Heart left ventricle (tissue), 16 donors: Measurements from ENCODE around the gene XPC. TPM values are rescaled to one million over a fixed set of nuclear protein-coding genes. Genes with fewer than 3 reads are reported as not detected.

Experiments used
- ATAC-seq, 4 donors: fragments of 200-7000 bp; cut with Tn5 transposase; one replicate each; pipeline ENCODE4 v1.9.1; 2020 to 2022; ENCODE audit warnings: moderate library complexity in 4 of 4, mild to moderate bottlenecking in 3 of 4, moderate number of reproducible peaks in 1 of 4
- DNase-seq, 5 donors: peaks; one replicate each; pipeline ENCODE4 v3.0.0-alpha.2; 2020
- H3K27ac ChIP-seq, 12 donors: fragments of 200-600 bp; sonication (generic) in 4 of 12; one replicate each; pipeline versions ENCODE4 v1.5.0 to v1.8.0; 2016 to 2022; ENCODE audit warnings: mild to moderate bottlenecking in 2 of 12
- H3K27me3 ChIP-seq, 9 donors: fragments of 200-600 bp; sonication (generic) in 2 of 9; one replicate each; pipeline versions ENCODE4 v1.5.1 to v1.8.0; 2016 to 2022; ENCODE audit warnings: mild to moderate bottlenecking in 3 of 9
- H3K36me3 ChIP-seq, 9 donors: fragments of 200-600 bp; sonication (generic) in 2 of 9; one replicate each; pipeline versions ENCODE4 v1.5.0 to v1.8.0; 2018 to 2022; ENCODE audit warnings: mild to moderate bottlenecking in 2 of 9
- H3K4me1 ChIP-seq, 12 donors: fragments of 200-600 bp; sonication (generic) in 4 of 12; one replicate each; pipeline versions ENCODE4 v1.5.0 to v1.8.0; 2016 to 2022; ENCODE audit warnings: mild to moderate bottlenecking in 3 of 12
- H3K4me3 ChIP-seq, 12 donors: fragments of 200-600 bp; sonication (generic) in 4 of 12; one replicate each; pipeline versions ENCODE4 v1.5.0 to v1.8.0; 2017 to 2022; ENCODE audit warnings: mild to moderate bottlenecking in 9 of 12, moderate library complexity in 4 of 12
- H3K9me3 ChIP-seq, 12 donors: fragments of 200-600 bp; sonication (generic) in 4 of 12; one replicate each; pipeline versions ENCODE4 v1.5.0 to v1.8.0; 2016 to 2022; ENCODE audit warnings: mild to moderate bottlenecking in 1 of 12
- CTCF ChIP-seq, 12 donors: fragments of 200-600 bp; sonication (generic) in 4 of 12; IDR thresholded peaks; one replicate each; pipeline versions ENCODE4 v1.5.0 to v1.8.0; 2018 to 2022; ENCODE audit warnings: antibody characterized with exemption in 12 of 12, mild to moderate bottlenecking in 5 of 12
- POLR2A ChIP-seq, 2 donors: fragments of 450-650 bp; IDR thresholded peaks; one replicate each; pipeline ENCODE4 v1.6.1; 2017; ENCODE audit warnings: antibody characterized with exemption in 2 of 2, mild to moderate bottlenecking in 2 of 2, moderate library complexity in 2 of 2
- WGBS, 4 donors: extraction: QIAGEN DNeasy Blood & Tissue Kit in 2 of 4; methylation state at CpG; one replicate each; pipeline versions ENCODE4 v1.1.5 to v1.1.7; 2013 to 2018; 5-methylcytosine and 5-hydroxymethylcytosine counted together
- intact Hi-C, 10 donors: fragments of 100-400 bp; cut with DNase I; formaldehyde crosslinking; loops; one replicate each; pipeline versions ENCODE4 v1.11.1 to v1.14.2; 2022
- polyA plus RNA-seq, 2 donors: library from polyadenylated mRNA; stranded (reverse); fragments of 200-250 nt; gene quantifications; one replicate each; pipeline ENCODE4 v1.2.3, GENCODE V29; 2013
- total RNA-seq, 9 donors: library from RNA; depleted of rRNA in 2 of 9; stranded (reverse); fragments of >200 nt in 2 of 9; fragmentation: NEBNext Ultra II Directional in 3 of 9; extraction: Animal tissue kit (Norgen Biotek cat#: 25700) in 3 of 9; gene quantifications; one replicate each; pipeline versions ENCODE4 v1.1.0 to v1.2.4, GENCODE V29; 2016 to 2023
- donor health status: ischemic (EF 13 %, LVEDD 7.1; RV severe dilation, severe dysfunction).
- donor health status: healthy with polysubstance abuse.
- donor health status: DM: no; HTN: yes; CAD: no.
- donor health status: DM: no; HTN: no; CAD: no.
- donor health status: ischemic (EF 25% LVEDD 6.9; RV normal size, moderate dysfunction).
- donor health status: ischemic (EF 25% LVEDD 5.7; RV mildly dilated, moderate dysfunction).
- donor health status: healthy.
- donor health status: DM: yes; HTN: yes; CAD: no.
- donor health status: ischemic (EF 35%, LVEDD 5.7; RV mildly dilated, moderate dysfunction).
- donor health status: nonischemic (EF 11% LVEDD 7.7; RV severe dilation, severe dysfunction).
- donor health status: DM: yes; HTN: yes; CAD: no.
- donor health status: PGD.
- donor health status: ischemic (EF 29% LVEDD 5.4; RV normal size, mild dysfunction).
- donor health status: nonischemic (EF 23%, LVEDD 6.1; RV moderate dilation, normal function).

Gene XPC
- total and polyA plus RNA-seq, 11 donors = 6.1 to 20.0 (median 9.5) TPM

GRCh38 chr3:14179795-14180194, 1.4 kb upstream of the XPC start:
- intact Hi-C loops = loop anchor here in 8 of 10 donors (2.0 to 10.0 kb wide), 8 partner anchors 35 to 525 kb away; partner anchors contain the start of genes CHCHD4 (in 4 of the 8), TMEM43 (in 4 of the 8) and CCDC174 (in 3 of the 8)
- DNase-seq (no peak), ATAC-seq (no peak)
- WGBS, 4 donors = 97 to 100% (median 98%) methylated on average over 1 of the region's 1 CpG
- Histone ChIP-seq H3K27me3 (no peaks in the 10 kb centered on the region), H3K9me3 (no peaks in the 10 kb centered on the region), H3K27ac (no peak overlapping the region), H3K36me3 (peaks cover 0 to 38% (median 32%) of the 10 kb centered on the region in 9 donors), H3K4me1 (peaks cover 0 to 41% (median 32%) of the 10 kb centered on the region in 12 donors), H3K4me3 (no peak overlapping the region)
- no peak for TF ChIP-seq CTCF (IDR thresholded peaks at IDR 0.05)
- TF ChIP-seq POLR2A (IDR thresholded peaks at IDR 0.05) = no peak

GRCh38 chr3:14179114-14179465, 689 bp upstream of the XPC start:
- intact Hi-C loops = loop anchor here in 8 of 10 donors (2.0 to 10.0 kb wide), 8 partner anchors 34 to 524 kb away; partner anchors contain the start of genes CHCHD4 (in 4 of the 8), TMEM43 (in 4 of the 8) and CCDC174 (in 3 of the 8)
- Histone ChIP-seq H3K27ac (peak overlapping the region in 11 of 12 donors; percentile 47 to 98 (median 91)), H3K36me3 (peaks cover 0 to 33% (median 28%) of the 10 kb centered on the region in 9 donors), H3K4me1 (peaks cover 0 to 47% (median 32%) of the 10 kb centered on the region in 12 donors), H3K9me3 (no peaks in the 10 kb centered on the region), H3K27me3 (no peaks in the 10 kb centered on the region), H3K4me3 (peak overlapping the region; percentile 51 to 92 (median 76))
- ATAC-seq (no peak), DNase-seq (no peak)
- TF ChIP-seq POLR2A (IDR thresholded peaks at IDR 0.05) (no peak), CTCF (IDR thresholded peaks at IDR 0.05) (no peak)
- 5 to 9% (median 6%) methylated on average over 3 of the region's 3 CpGs for WGBS, 4 donors

- DNase-seq = no peak
- intact Hi-C loops = loop anchor here in 8 of 10 donors (1.0 to 10.0 kb wide), 11 partner anchors 33 to 523 kb away; partner anchors contain the start of genes CHCHD4 (in 5 of the 8), TMEM43 (in 5 of the 8) and CCDC174 (in 3 of the 8)
- peaks cover 0 to 47% (median 32%) of the 10 kb centered on the region in 12 donors for H3K4me1 ChIP-seq
- no peaks in the 10 kb centered on the region for H3K27me3 ChIP-seq
- H3K36me3 ChIP-seq = peaks cover 0 to 23% (median 19%) of the 10 kb centered on the region in 9 donors
- no peaks in the 10 kb centered on the region for H3K9me3 ChIP-seq
- H3K4me3 ChIP-seq = peak overlapping the region; percentile 51 to 92 (median 76)
- ATAC-seq = peak in 3 of 4 donors; percentile 12 to 62 (median 40)
- peak overlapping the region; percentile 56 to 98 (median 94) for H3K27ac ChIP-seq
- TF ChIP-seq CTCF (IDR thresholded peaks at IDR 0.05) (no peak), POLR2A (IDR thresholded peaks at IDR 0.05) (no peak)
- WGBS, 4 donors = 6 to 7% (median 6%) methylated on average over 10 of the region's 10 CpGs
Observed at GRCh38 chr3:14177580-14178246, 688 bp downstream of the XPC start.

- DNase-seq (no peak), ATAC-seq (no peak)
- peaks cover 0 to 26% (median 25%) of the 10 kb centered on the region in 9 donors for H3K36me3 ChIP-seq
- H3K4me1 ChIP-seq = peaks cover 0 to 47% (median 32%) of the 10 kb centered on the region in 12 donors
- no peak overlapping the region for H3K27ac ChIP-seq
- H3K27me3 ChIP-seq = no peaks in the 10 kb centered on the region
- H3K4me3 ChIP-seq = no peak overlapping the region
- intact Hi-C loops = loop anchor here in 7 of 10 donors (5.0 to 10.0 kb wide), 6 partner anchors 48 to 521 kb away; partner anchors contain the start of genes CCDC174 (in 3 of the 7), CHCHD4 (in 1 of the 7) and TMEM43 (in 1 of the 7)
- 66 to 71% (median 69%) methylated on average over 3 of the region's 3 CpGs for WGBS, 4 donors
- no peaks in the 10 kb centered on the region for H3K9me3 ChIP-seq
- TF ChIP-seq CTCF (IDR thresholded peaks at IDR 0.05) (no peak), POLR2A (IDR thresholded peaks at IDR 0.05) (no peak)
Observed at GRCh38 chr3:14175383-14176037, 2.9 kb downstream of the XPC start.
